ENCODE measurements around the gene OR2T4. TPM values are rescaled to one million over a fixed set of nuclear protein-coding genes. Genes with fewer than 3 reads are reported as not detected.

Gene OR2T4
- total RNA-seq, 1 donor from 2014 or later: not detected

DNA sequence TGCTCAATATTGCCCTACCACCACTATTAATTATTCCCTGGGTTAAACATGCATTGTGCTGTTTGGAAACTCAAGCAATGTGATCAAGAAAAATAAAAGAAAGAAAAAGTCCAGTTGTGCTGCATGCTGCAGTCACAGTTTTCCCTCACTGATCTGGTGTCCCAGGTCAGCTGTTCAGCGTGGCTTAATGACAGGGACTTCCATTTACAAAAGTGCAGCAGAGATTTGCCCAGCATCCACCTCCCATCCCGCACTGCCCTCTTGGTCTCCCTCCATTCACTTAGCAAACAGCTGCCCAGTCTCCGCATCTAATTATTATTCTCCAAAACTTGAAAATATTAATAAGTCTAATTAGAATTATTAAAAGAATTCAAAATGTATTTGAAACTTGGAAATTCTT lies 2.0 kb upstream of the OR2T4 start:
- TF ChIP-seq, protein P1, sequence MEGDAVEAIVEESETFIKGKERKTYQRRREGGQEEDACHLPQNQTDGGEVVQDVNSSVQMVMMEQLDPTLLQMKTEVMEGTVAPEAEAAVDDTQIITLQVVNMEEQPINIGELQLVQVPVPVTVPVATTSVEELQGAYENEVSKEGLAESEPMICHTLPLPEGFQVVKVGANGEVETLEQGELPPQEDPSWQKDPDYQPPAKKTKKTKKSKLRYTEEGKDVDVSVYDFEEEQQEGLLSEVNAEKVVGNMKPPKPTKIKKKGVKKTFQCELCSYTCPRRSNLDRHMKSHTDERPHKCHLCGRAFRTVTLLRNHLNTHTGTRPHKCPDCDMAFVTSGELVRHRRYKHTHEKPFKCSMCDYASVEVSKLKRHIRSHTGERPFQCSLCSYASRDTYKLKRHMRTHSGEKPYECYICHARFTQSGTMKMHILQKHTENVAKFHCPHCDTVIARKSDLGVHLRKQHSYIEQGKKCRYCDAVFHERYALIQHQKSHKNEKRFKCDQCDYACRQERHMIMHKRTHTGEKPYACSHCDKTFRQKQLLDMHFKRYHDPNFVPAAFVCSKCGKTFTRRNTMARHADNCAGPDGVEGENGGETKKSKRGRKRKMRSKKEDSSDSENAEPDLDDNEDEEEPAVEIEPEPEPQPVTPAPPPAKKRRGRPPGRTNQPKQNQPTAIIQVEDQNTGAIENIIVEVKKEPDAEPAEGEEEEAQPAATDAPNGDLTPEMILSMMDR (IDR thresholded peaks at IDR 0.05; ENCODE audit: unreplicated experiment): no peak
- no peaks in the 10 kb centered on the region for H3K36me3 Mint-ChIP-seq (ENCODE audit: insufficient read depth)
- H3K4me3 Mint-ChIP-seq (ENCODE audit: low read depth): no peak overlapping the region

GRCh38 chr1:248366609-248367008 lies 5.1 kb downstream of the OR2T4 start:
- H3K27me3 Mint-ChIP-seq: no peaks in the 10 kb centered on the region
- H3K27ac Mint-ChIP-seq: no peak overlapping the region
- DNase-seq (ENCODE audit: low spot score, unreplicated experiment): no peak
- H3K36me3 Mint-ChIP-seq (ENCODE audit: insufficient read depth): no peaks in the 10 kb centered on the region
- TF ChIP-seq, protein P1 (IDR thresholded peaks at IDR 0.05; ENCODE audit: unreplicated experiment): no peak
- H3K4me3 Mint-ChIP-seq (ENCODE audit: low read depth): no peak overlapping the region
- peaks cover 65% of the 10 kb centered on the region for H3K9me3 Mint-ChIP-seq (ENCODE audit: low read depth)
- no peaks in the 10 kb centered on the region for H3K4me1 Mint-ChIP-seq (ENCODE audit: low read depth)

More for the DNA sequence above, 2.0 kb upstream of the OR2T4 start:
- Mint-ChIP-seq H3K9me3 (ENCODE audit: low read depth) (peaks cover 56% of the 10 kb centered on the region), H3K27me3 (no peaks in the 10 kb centered on the region), H3K4me1 (ENCODE audit: low read depth) (no peaks in the 10 kb centered on the region), H3K27ac (no peak overlapping the region)
- DNase-seq (ENCODE audit: low spot score, unreplicated experiment): no peak

- Mint-ChIP-seq H3K27me3 (no peaks in the 10 kb centered on the region), H3K9me3 (ENCODE audit: low read depth) (peaks cover 71% of the 10 kb centered on the region), H3K4me1 (ENCODE audit: low read depth) (no peaks in the 10 kb centered on the region), H3K4me3 (ENCODE audit: low read depth) (no peak overlapping the region), H3K36me3 (ENCODE audit: insufficient read depth) (no peaks in the 10 kb centered on the region), H3K27ac (no peak overlapping the region)
- no peak for DNase-seq (ENCODE audit: low spot score, unreplicated experiment)
- TF ChIP-seq, protein P1 (IDR thresholded peaks at IDR 0.05; ENCODE audit: unreplicated experiment): no peak
Observed at GRCh38 chr1:248372394-248372793, 10.9 kb downstream of the OR2T4 start.

GRCh38 chr1:248373761-248374160 lies 12.3 kb downstream of the OR2T4 start:
- peaks cover 77% of the 10 kb centered on the region for H3K9me3 Mint-ChIP-seq (ENCODE audit: low read depth)
- no peaks in the 10 kb centered on the region for H3K27me3 Mint-ChIP-seq
- H3K36me3 Mint-ChIP-seq (ENCODE audit: insufficient read depth): no peaks in the 10 kb centered on the region
- TF ChIP-seq, protein P1 (IDR thresholded peaks at IDR 0.05; ENCODE audit: unreplicated experiment): no peak
- no peak for DNase-seq (ENCODE audit: low spot score, unreplicated experiment)
- H3K4me1 Mint-ChIP-seq (ENCODE audit: low read depth): no peaks in the 10 kb centered on the region
- no peak overlapping the region for H3K4me3 Mint-ChIP-seq (ENCODE audit: low read depth)
- no peak overlapping the region for H3K27ac Mint-ChIP-seq

DNA sequence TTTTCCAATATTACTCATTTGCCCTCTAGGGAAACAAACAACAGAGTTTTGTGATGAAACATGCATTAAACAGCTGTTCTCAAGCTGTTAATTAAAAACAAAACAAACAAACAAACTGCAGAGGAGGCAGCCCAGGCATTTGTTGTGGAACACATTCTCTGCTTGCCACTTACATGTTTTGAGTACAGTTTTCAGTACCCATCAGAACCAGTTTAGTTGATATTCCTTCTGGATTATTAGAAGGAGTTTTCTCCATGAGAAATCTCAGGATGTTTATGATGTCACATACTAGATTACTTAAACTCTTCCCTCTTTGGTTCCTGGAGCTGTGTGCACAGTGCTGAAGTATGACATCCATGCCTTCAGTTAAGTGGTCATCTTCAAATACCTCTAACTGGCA lies 14.0 kb downstream of the OR2T4 start, which contains the start of gene OR2T6:
TSS of gene OR2T6 (plus strand) at position 301 of the 400 bp plus-strand sequence. CDS start 11,863 bp downstream, outside the sequence.
- H3K9me3 Mint-ChIP-seq (ENCODE audit: low read depth): peaks cover 69% of the 10 kb centered on the region
- no peak for DNase-seq (ENCODE audit: low spot score, unreplicated experiment)
- H3K27me3 Mint-ChIP-seq: no peaks in the 10 kb centered on the region

More for the DNA sequence above, 14.0 kb downstream of the OR2T4 start, which contains the start of gene OR2T6:
- Mint-ChIP-seq H3K4me1 (ENCODE audit: low read depth) (no peaks in the 10 kb centered on the region), H3K27ac (no peak within 1 kb of the TSS), H3K36me3 (ENCODE audit: insufficient read depth) (peaks cover 2% of the 10 kb centered on the region), H3K4me3 (ENCODE audit: low read depth) (no peak within 1 kb of the TSS)
- TF ChIP-seq, protein P1 (IDR thresholded peaks at IDR 0.05; ENCODE audit: unreplicated experiment): no peak
